Caco-2 (cell line): Measurements from ENCODE around the gene RPL37A. TPM values are rescaled to one million over a fixed set of nuclear protein-coding genes. Genes with fewer than 3 reads are reported as not detected.

Source experiments
- BruUV-seq: library from RNA; stranded (reverse); fragments of 400-500 nt; replicated peaks from 2 replicates; lab custom pipeline; 2021; lab: Mats Ljungman, UMichigan
- CTCF ChIA-PET: fragments of 300-600 bp; sonication (Branson Sonifier 250); formaldehyde crosslinking; loops from one replicate; lab custom pipeline; 2022; ENCODE audit warnings: antibody characterized with exemption; lab: Charles Lee
- POLR2A ChIA-PET: fragments of 300-600 bp; sonication (Branson Sonifier 250); formaldehyde crosslinking; loops from one replicate; lab custom pipeline; 2022; ENCODE audit warnings: antibody characterized with exemption; lab: Charles Lee
- DNase-seq, 2 experiments: peaks; one replicate each; pipeline versions ENCODE4 v3.0.0 to v3.0.0-alpha.2; 2020 to 2022
- H3K27me3 ChIP-seq: replicated peaks from 2 replicates; pipeline ENCODE4 v1.6.0; 2011; ENCODE audit warnings: low read length; ENCODE audit not compliant: control insufficient read depth, insufficient read depth
- H3K36me3 ChIP-seq: 2 replicates; pipeline ENCODE4 v1.5.1; 2011; ENCODE audit warnings: low read length; ENCODE audit not compliant: control insufficient read depth, insufficient read depth
- H3K4me1 ChIP-seq: fragments of 250-450 bp; sonication (Bioruptor Pico); 2 replicates; pipeline ENCODE4 v1.5.1; 2020; ENCODE audit warnings: mild to moderate bottlenecking
- H3K4me3 ChIP-seq: 2 replicates; pipeline ENCODE4 v1.5.1; 2011; ENCODE audit warnings: low read depth, mild to moderate bottlenecking, control low read depth, low read length
- H3K9me3 ChIP-seq: fragments of 250-450 bp; sonication (Bioruptor Pico); 2 replicates; pipeline ENCODE4 v1.5.1; 2020; ENCODE audit warnings: mild to moderate bottlenecking, moderate library complexity
- H3K27ac Mint-ChIP-seq: one replicate; pipeline ENCODE4 v1.8.0; 2022; ENCODE audit warnings: mixed read lengths; ENCODE audit not compliant: unreplicated experiment
- H3K27me3 Mint-ChIP-seq: one replicate; pipeline ENCODE4 v1.8.0; 2022; ENCODE audit warnings: mixed read lengths; ENCODE audit not compliant: insufficient read depth, unreplicated experiment
- H3K36me3 Mint-ChIP-seq: one replicate; pipeline ENCODE4 v1.8.0; 2022; ENCODE audit warnings: mild to moderate bottlenecking, mixed read lengths; ENCODE audit not compliant: insufficient read depth, unreplicated experiment
- H3K4me1 Mint-ChIP-seq: one replicate; pipeline ENCODE4 v1.8.0; 2022; ENCODE audit warnings: low read depth, mixed read lengths; ENCODE audit not compliant: unreplicated experiment
- H3K4me3 Mint-ChIP-seq: one replicate; pipeline ENCODE4 v1.8.0; 2022; ENCODE audit warnings: mild to moderate bottlenecking, moderate library complexity, mixed read lengths; ENCODE audit not compliant: unreplicated experiment
- H3K9me3 Mint-ChIP-seq: one replicate; pipeline ENCODE4 v1.8.0; 2022; ENCODE audit warnings: mixed read lengths; ENCODE audit not compliant: unreplicated experiment
- CTCF ChIP-seq, 2 experiments: fragments of 200-600 bp in 1 of 2; IDR thresholded peaks; 1 replicate in 1 of 2; 2 replicates in 1 of 2; pipeline versions ENCODE4 v1.5.1 to v1.8.0; 2011 to 2022; ENCODE audit warnings: antibody characterized with exemption in 1 of 2, control low read depth in 1 of 2, inconsistent platforms in 1 of 2, low read depth in 1 of 2, low read length in 1 of 2, mild to moderate bottlenecking in 1 of 2, moderate library complexity in 1 of 2; ENCODE audit not compliant: insufficient read depth in 1 of 2, severe bottlenecking in 1 of 2, unreplicated experiment in 1 of 2
- intact Hi-C: fragments of 100-400 bp; cut with micrococcal nuclease; formaldehyde crosslinking; loops from one replicate; pipeline ENCODE4 v1.10.0; 2022; ENCODE audit not compliant: unreplicated experiment
- total RNA-seq: library from RNA; stranded (reverse); gene quantifications from 2 replicates; pipeline ENCODE4 v1.2.3, GENCODE V29; 2022

The RPL37A gene
- total RNA-seq, 1 experiment from 2014 or later = 2,873 TPM

GRCh38 chr2:216532562-216532961, 33.9 kb downstream of the RPL37A start:
- Mint-ChIP-seq H3K36me3 (no peaks in the 10 kb centered on the region), H3K27ac (no peak overlapping the region), H3K4me3 (no peak overlapping the region), H3K4me1 (peaks cover 7% of the 10 kb centered on the region), H3K9me3 (no peaks in the 10 kb centered on the region), H3K27me3 (no peaks in the 10 kb centered on the region)
- CTCF ChIA-PET = no interaction called here
- Histone ChIP-seq H3K4me1 (no peaks in the 10 kb centered on the region), H3K27me3 (no peaks in the 10 kb centered on the region), H3K9me3 (no peaks in the 10 kb centered on the region), H3K4me3 (no peak overlapping the region), H3K36me3 (no peaks in the 10 kb centered on the region)
- no peak for TF ChIP-seq CTCF (IDR thresholded peaks at IDR 0.05; ENCODE audit: insufficient read depth in 1 of 2, low read depth in 1 of 2, low read length in 1 of 2, severe bottlenecking in 1 of 2, unreplicated experiment in 1 of 2)
- no TSS peak for BruUV-seq
- intact Hi-C loops = no loop called here
- no peak for DNase-seq
- POLR2A ChIA-PET = no interaction called here

GRCh38 chr2:216533609-216534008, 35.0 kb downstream of the RPL37A start:
- no peak for TF ChIP-seq CTCF (IDR thresholded peaks at IDR 0.05; ENCODE audit: insufficient read depth in 1 of 2, low read depth in 1 of 2, low read length in 1 of 2, severe bottlenecking in 1 of 2, unreplicated experiment in 1 of 2)
- ChIA-PET POLR2A (no interaction called here), CTCF (no interaction called here)
- H3K27me3 ChIP-seq = no peaks in the 10 kb centered on the region
- H3K4me3 Mint-ChIP-seq = no peak overlapping the region
- no peak for DNase-seq
- peaks cover 7% of the 10 kb centered on the region for H3K4me1 Mint-ChIP-seq
- H3K4me3 ChIP-seq = no peak overlapping the region
- no peaks in the 10 kb centered on the region for H3K36me3 ChIP-seq
- H3K4me1 ChIP-seq = no peaks in the 10 kb centered on the region
- H3K9me3 ChIP-seq = no peaks in the 10 kb centered on the region
- intact Hi-C loops = no loop called here
- no peaks in the 10 kb centered on the region for H3K27me3 Mint-ChIP-seq
- no peak overlapping the region for H3K27ac Mint-ChIP-seq
- H3K36me3 Mint-ChIP-seq = no peaks in the 10 kb centered on the region
- H3K9me3 Mint-ChIP-seq = no peaks in the 10 kb centered on the region
- no TSS peak for BruUV-seq

- Histone ChIP-seq H3K36me3 (no peaks in the 10 kb centered on the region), H3K9me3 (no peaks in the 10 kb centered on the region), H3K4me1 (no peaks in the 10 kb centered on the region), H3K27me3 (no peaks in the 10 kb centered on the region), H3K4me3 (no peak overlapping the region)
- Mint-ChIP-seq H3K36me3 (no peaks in the 10 kb centered on the region), H3K9me3 (no peaks in the 10 kb centered on the region), H3K27ac (no peak overlapping the region), H3K27me3 (no peaks in the 10 kb centered on the region), H3K4me3 (no peak overlapping the region), H3K4me1 (peaks cover 7% of the 10 kb centered on the region)
- ChIA-PET CTCF (no interaction called here), POLR2A (no interaction called here)
- no peak for DNase-seq
- no TSS peak for BruUV-seq
- no peak for TF ChIP-seq CTCF (IDR thresholded peaks at IDR 0.05; ENCODE audit: insufficient read depth in 1 of 2, low read depth in 1 of 2, low read length in 1 of 2, severe bottlenecking in 1 of 2, unreplicated experiment in 1 of 2)
- intact Hi-C loops = no loop called here
Measured at GRCh38 chr2:216534809-216535208, 36.2 kb downstream of the RPL37A start.
